ENCODE results near the gene MAGI1.
A peak's percentile ranks its signal among the peaks of the same experiment; 100 is the strongest.
"Not testable (repeated sequence)": the region's sequence is repeated elsewhere in the genome, so short reads cannot be mapped to it uniquely, and the experiment has no call there.

MAGI1 gene

GRCh38 chr3:66038726-66039589 is at the start of gene MAGI1:
Gene MAGI1, minus strand, starts transcription at chr3:66038918. Its CDS starts 610 bp downstream, at chr3:66038308.
- H3K4me3 ChIP-seq (ENCODE audit: low read depth, low read length): peak within 1 kb of the TSS; percentile 92

DNA sequence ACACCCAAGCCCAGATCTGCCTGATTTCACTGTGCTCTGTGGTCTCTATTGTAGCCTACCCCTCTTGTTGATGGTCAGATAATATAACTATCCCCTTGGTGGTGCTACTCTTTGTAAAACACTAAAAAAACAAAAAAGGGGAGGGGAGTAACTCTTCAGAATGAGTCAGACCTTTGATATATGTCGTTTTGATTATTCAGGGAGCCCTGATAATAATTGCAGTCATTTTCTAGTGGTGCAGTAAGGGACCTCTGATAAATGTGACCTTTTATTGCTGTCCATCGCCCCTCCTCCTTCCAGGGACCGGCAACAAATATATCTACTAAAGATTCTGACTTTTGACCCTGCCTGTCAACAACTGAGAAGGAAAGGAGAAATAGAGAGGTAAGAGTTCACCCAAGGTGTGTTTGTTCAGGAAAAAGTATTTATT is 45.1 kb upstream of the MAGI1 start:
- H3K4me3 ChIP-seq (ENCODE audit: low read depth, low read length): no peak overlapping the region

DNA sequence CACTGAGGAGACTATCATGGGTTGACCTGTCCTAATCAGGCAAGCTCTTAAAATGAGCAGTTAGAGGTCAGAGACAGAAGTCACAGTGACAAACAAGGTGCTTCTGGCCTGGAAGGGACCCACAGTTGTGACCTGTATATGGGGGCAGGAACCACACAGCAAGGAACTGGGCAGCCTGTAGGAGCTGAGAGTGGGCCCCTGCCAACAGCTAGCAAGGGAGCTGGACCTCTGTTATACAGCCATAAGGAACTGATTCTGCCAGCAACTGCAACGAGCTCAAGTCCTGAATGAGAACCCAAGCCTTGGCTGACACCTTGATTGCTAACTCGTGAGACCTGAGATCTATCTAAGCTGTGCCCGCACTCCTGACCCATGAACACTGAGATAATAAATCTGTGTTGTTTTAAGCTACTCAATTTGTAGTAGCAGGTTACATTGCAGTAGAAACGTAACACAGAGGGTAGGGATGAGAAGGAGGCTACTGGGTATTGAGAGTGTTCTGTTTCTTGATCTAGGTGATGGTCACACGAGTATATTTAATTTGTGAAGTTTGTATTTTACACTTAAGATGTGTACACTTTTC is 44.5 kb upstream of the MAGI1 start:
- H3K4me3 ChIP-seq (ENCODE audit: low read depth, low read length): no peak overlapping the region

DNA sequence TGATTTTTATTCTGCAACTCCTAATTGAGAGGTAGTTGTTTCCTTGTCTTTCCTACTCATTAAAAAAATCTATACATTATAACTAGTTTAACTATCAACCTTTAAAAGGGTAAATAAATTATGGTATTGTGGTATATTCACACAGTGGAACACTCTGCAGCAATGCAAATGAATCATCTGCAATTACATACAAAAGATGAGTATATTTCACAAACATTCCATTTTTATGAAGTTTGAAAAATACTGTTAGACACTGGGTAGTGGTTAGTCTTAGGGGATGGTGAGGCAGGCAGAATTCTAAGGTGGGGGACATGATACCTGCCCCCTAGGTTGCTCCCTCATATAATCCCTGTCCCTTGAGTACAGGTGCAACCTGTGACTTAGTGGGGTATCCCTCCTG is 44.0 kb upstream of the MAGI1 start:
- no peak overlapping the region for H3K4me3 ChIP-seq (ENCODE audit: low read depth, low read length)

DNA sequence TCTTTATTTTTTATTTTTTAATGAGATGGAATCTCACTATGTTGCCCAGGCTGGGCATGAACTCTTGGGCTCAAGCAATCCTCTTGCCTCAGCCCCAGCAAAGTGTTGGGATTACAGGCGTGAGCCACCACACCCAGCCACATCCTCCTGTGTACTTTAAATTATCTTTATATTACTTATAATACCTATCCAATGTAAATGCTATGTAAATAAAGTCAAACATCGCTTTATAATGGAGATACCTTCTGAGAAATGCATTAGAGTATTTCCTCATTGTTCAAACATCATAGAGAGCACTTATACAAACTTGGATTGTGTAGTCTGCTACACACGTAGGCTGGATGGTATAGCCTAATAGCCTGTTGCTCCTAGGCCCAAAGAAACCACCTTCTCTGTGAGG is 41.4 kb upstream of the MAGI1 start:
- H3K4me3 ChIP-seq (ENCODE audit: low read depth, low read length): no peak overlapping the region

GRCh38 chr3:66077973-66078372 is 39.3 kb upstream of the MAGI1 start:
- no peak overlapping the region for H3K4me3 ChIP-seq (ENCODE audit: low read depth, low read length)

DNA sequence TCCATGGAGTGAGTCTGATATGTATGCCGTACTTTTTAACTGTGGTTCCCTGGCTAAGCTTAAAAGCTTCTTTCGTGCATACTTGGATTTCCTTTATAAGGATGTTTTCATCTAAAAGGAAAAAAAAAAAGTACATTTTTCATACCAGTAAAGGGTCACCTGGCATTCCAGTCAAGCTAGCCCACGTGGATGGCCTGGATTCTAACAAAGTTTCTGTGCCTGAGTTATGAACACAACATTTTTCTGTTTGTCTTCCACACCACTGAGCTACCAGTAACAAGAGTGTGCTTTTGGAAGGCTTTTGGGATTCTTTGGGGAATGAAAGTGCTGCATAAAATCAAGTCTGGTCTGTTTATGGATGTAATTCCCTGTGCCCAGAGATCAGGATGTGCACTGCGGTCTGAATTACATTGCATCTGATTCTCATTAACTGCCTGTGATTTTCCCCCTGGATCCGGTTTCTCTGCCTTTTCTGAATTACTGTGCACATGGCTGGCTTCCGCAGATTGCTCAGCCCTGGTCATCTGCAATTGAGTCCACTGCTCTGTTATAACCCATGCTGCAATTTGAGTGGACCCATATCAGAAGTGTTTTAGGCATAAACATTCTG is 38.2 kb upstream of the MAGI1 start:
- no peak overlapping the region for H3K4me3 ChIP-seq (ENCODE audit: low read depth, low read length)

GRCh38 chr3:66075281-66075680 is 36.6 kb upstream of the MAGI1 start:
- no peak overlapping the region for H3K4me3 ChIP-seq (ENCODE audit: low read depth, low read length)

DNA sequence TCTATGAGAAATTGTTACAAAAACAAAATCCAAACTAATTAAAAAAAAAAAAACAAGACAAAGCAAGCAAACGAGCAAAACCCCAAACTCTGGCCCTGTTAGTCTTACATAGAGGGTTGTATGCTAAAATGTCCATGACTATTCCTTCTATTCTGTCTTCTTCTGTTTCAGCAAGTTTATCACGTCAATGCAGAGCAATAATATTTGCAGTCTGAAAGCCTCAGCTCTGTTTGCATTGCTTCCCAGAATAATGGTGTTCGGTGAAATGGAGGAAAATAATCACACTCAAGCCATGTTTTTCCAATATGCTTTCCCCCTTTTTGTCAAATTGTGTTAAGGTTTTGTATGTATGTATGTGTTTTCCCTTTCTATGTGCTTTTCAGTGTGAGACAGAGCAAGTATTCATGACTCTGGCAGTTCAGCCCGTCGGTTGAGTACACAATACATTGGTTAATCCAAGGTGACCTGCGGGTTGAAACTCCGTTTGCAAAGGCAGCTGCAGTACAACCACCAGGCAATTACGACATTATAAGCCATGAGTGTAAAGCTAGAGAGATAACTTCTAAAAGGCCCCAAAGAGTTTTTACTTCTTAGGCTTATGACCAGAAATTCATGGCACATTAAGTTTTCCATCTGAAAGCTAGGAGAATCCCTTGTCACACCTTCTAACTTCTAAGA is 34.9 kb upstream of the MAGI1 start:
- no peak overlapping the region for H3K4me3 ChIP-seq (ENCODE audit: low read depth, low read length)

DNA sequence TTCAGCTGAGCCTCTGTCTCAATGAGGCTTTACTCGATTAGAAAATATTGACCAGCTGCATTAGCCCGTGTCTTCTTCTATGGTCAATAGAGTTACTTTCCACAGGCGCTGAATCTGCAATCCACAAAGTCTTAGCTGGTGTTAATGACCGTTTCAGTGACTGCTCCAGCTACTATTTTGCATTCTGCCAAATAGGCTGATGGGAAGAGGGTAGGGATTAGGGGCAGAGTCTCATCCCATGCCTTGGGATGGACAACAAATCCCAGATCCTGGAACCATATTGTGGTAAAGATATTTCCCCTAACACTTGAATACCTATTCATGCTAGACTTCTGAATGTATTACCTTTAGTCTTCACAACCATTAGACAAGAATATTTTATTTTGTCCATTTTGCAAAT is 29.5 kb upstream of the MAGI1 start:
- no peak overlapping the region for H3K4me3 ChIP-seq (ENCODE audit: low read depth, low read length)

DNA sequence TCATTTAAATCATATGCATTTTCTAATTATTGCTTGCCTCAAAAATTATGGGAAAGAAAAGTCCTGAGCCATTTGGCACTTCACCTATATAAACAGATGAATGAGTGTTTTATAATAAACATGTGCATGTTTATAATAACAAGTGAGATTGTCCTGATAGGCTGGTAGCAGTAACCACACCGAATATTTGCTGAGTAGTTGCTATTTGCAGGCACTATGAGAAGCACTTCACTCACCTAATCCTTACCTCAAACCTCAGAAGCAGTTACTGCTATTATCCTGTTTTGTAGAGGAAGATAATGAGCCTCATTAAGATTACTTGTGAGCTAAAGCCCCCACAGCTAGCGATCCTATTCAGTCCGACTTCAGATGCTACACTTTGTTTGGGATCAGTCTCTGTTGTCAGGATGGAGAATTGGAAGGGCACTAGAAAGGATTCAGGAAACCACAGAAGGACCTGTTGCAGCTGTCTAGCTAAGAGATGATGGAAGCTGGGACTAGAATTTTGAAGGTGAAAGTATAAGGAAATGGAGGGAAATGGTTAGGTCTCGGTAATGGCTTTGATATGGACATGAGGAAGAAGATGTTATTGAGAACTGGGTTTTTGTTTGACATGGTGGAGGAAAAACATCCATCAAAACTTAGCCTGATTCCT is 28.4 kb upstream of the MAGI1 start:
- H3K4me3 ChIP-seq (ENCODE audit: low read depth, low read length): no peak overlapping the region

GRCh38 chr3:66055289-66055688 is 16.6 kb upstream of the MAGI1 start:
- no peak overlapping the region for H3K4me3 ChIP-seq (ENCODE audit: low read depth, low read length)

DNA sequence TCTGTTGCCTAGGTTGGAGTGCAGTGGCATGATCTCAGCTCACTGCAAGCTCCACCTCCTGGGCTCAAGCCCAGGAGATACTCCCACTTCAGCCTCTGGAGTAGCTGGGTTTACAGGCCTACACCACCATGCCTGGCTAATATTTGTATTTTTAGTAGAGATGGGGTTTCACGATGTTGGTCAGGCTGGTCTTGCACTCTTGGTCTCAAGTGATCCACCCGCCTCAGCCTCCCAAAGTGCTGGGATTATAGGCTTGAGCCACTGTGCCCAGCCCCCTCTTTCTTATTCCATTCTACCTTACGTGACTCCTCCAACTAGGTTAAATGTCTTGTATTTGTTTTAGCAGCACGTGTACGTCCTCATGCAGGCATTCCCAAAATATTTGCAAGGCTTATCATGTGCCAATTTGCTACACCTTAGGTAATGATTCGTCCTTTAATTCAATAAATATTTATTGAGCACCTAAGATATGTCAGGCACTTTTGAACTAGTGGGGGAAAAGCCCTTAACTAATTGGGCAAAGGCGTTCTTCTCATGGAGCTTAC is 14.9 kb upstream of the MAGI1 start:
- H3K4me3 ChIP-seq (ENCODE audit: low read depth, low read length): no peak overlapping the region

- H3K4me3 ChIP-seq (ENCODE audit: low read depth, low read length): no peak overlapping the region
These were observed 14.2 kb upstream of the MAGI1 start for GRCh38 chr3:66052721-66053549.

GRCh38 chr3:66050821-66051220 is 12.1 kb upstream of the MAGI1 start:
- H3K4me3 ChIP-seq (ENCODE audit: low read depth, low read length): no peak overlapping the region

GRCh38 chr3:66048051-66048395 is 9.3 kb upstream of the MAGI1 start:
- no peak overlapping the region for H3K4me3 ChIP-seq (ENCODE audit: low read depth, low read length)

GRCh38 chr3:66047311-66048050 is 8.8 kb upstream of the MAGI1 start:
- H3K4me3 ChIP-seq (ENCODE audit: low read depth, low read length): no peak overlapping the region

- H3K4me3 ChIP-seq (ENCODE audit: low read depth, low read length): not testable (repeated sequence)
These were observed 7.6 kb upstream of the MAGI1 start for GRCh38 chr3:66046321-66046720.

GRCh38 chr3:66041828-66042227 is 3.1 kb upstream of the MAGI1 start:
- no peak overlapping the region for H3K4me3 ChIP-seq (ENCODE audit: low read depth, low read length)

Data from iPS-11a (cell line).